Hematopoietic multipotent progenitor cell treated with erythropoietin and hydrocortisone succinate and interleukin-3 and kit ligand, for 17 days (in vitro differentiated cells): ENCODE results near the gene USP13.

Source experiments
- DNase-seq: peaks from one replicate; pipeline ENCODE4 v3.0.0-alpha.2; 2015; ENCODE audit warnings: low spot score

USP13 gene

GRCh38 chr3:179697736-179698332 is 45.0 kb downstream of the USP13 start:
- DNase-seq: no peak

- DNase-seq: no peak
These were observed 47.9 kb downstream of the USP13 start for GRCh38 chr3:179700716-179701115.

- no peak for DNase-seq
These were observed 48.5 kb downstream of the USP13 start for GRCh38 chr3:179701176-179701827.

- DNase-seq: no peak
These were observed 49.6 kb downstream of the USP13 start for GRCh38 chr3:179702271-179702947.

GRCh38 chr3:179703816-179704215 is 51.0 kb downstream of the USP13 start:
- DNase-seq: no peak

- DNase-seq: no peak
These were observed 53.4 kb downstream of the USP13 start for GRCh38 chr3:179706233-179706632.

- DNase-seq: no peak
These were observed 57.2 kb downstream of the USP13 start for GRCh38 chr3:179710079-179710478.

GRCh38 chr3:179713643-179714090 is 60.8 kb downstream of the USP13 start:
- no peak for DNase-seq

- DNase-seq: no peak
These were observed 62.7 kb downstream of the USP13 start for GRCh38 chr3:179715582-179715981.

GRCh38 chr3:179716226-179716625 is 63.4 kb downstream of the USP13 start:
- DNase-seq: no peak

- no peak for DNase-seq
These were observed 64.0 kb downstream of the USP13 start for GRCh38 chr3:179716811-179717210.

GRCh38 chr3:179717219-179717618 is 64.4 kb downstream of the USP13 start:
- no peak for DNase-seq

GRCh38 chr3:179719048-179719734 is 66.4 kb downstream of the USP13 start:
- DNase-seq: no peak

GRCh38 chr3:179720196-179720595 is 67.4 kb downstream of the USP13 start:
- DNase-seq: no peak

- no peak for DNase-seq
These were observed 70.8 kb downstream of the USP13 start for GRCh38 chr3:179723617-179724016.

- DNase-seq: no peak
These were observed 73.3 kb downstream of the USP13 start for GRCh38 chr3:179726075-179726699.

- no peak for DNase-seq
These were observed 76.2 kb downstream of the USP13 start for GRCh38 chr3:179729086-179729485.

- DNase-seq: no peak
These were observed 77.1 kb downstream of the USP13 start for GRCh38 chr3:179729981-179730380.

GRCh38 chr3:179730506-179730905 is 77.7 kb downstream of the USP13 start:
- DNase-seq: no peak

GRCh38 chr3:179731544-179731943 is 78.7 kb downstream of the USP13 start:
- DNase-seq: no peak

- no peak for DNase-seq
These were observed 80.0 kb downstream of the USP13 start for GRCh38 chr3:179732661-179733348.

- DNase-seq: no peak
These were observed 81.0 kb downstream of the USP13 start for GRCh38 chr3:179733797-179734196.
